Measurements from ENCODE around the gene BTBD17. TPM values are rescaled to one million over a fixed set of nuclear protein-coding genes. Genes with fewer than 3 reads are reported as not detected.

The BTBD17 gene
- total and polyA plus RNA-seq, 2 experiments from 2014 or later = 1.9 to 5.0 TPM

DNA sequence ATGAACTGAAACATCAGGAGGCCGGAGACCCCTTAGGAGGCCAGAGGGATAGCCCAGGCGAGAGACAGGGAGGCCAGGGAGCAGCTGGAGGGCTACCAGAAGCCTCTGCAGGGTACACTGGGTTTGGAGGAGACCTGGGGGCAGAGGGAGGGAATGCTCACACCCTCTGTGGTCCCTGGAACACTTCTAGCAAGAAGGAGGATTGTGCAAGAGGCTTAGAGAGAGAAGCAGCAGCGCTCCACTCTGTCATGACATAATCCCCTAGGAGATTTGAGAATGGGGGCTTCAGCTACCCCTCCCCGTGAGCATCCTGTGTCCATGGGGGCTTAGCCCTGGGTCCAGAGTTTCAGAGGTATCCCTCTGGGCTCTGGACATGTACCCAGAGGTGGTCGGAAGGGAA lies 21.5 kb upstream of the BTBD17 start (continued):
- TF ChIP-seq, protein P1, sequence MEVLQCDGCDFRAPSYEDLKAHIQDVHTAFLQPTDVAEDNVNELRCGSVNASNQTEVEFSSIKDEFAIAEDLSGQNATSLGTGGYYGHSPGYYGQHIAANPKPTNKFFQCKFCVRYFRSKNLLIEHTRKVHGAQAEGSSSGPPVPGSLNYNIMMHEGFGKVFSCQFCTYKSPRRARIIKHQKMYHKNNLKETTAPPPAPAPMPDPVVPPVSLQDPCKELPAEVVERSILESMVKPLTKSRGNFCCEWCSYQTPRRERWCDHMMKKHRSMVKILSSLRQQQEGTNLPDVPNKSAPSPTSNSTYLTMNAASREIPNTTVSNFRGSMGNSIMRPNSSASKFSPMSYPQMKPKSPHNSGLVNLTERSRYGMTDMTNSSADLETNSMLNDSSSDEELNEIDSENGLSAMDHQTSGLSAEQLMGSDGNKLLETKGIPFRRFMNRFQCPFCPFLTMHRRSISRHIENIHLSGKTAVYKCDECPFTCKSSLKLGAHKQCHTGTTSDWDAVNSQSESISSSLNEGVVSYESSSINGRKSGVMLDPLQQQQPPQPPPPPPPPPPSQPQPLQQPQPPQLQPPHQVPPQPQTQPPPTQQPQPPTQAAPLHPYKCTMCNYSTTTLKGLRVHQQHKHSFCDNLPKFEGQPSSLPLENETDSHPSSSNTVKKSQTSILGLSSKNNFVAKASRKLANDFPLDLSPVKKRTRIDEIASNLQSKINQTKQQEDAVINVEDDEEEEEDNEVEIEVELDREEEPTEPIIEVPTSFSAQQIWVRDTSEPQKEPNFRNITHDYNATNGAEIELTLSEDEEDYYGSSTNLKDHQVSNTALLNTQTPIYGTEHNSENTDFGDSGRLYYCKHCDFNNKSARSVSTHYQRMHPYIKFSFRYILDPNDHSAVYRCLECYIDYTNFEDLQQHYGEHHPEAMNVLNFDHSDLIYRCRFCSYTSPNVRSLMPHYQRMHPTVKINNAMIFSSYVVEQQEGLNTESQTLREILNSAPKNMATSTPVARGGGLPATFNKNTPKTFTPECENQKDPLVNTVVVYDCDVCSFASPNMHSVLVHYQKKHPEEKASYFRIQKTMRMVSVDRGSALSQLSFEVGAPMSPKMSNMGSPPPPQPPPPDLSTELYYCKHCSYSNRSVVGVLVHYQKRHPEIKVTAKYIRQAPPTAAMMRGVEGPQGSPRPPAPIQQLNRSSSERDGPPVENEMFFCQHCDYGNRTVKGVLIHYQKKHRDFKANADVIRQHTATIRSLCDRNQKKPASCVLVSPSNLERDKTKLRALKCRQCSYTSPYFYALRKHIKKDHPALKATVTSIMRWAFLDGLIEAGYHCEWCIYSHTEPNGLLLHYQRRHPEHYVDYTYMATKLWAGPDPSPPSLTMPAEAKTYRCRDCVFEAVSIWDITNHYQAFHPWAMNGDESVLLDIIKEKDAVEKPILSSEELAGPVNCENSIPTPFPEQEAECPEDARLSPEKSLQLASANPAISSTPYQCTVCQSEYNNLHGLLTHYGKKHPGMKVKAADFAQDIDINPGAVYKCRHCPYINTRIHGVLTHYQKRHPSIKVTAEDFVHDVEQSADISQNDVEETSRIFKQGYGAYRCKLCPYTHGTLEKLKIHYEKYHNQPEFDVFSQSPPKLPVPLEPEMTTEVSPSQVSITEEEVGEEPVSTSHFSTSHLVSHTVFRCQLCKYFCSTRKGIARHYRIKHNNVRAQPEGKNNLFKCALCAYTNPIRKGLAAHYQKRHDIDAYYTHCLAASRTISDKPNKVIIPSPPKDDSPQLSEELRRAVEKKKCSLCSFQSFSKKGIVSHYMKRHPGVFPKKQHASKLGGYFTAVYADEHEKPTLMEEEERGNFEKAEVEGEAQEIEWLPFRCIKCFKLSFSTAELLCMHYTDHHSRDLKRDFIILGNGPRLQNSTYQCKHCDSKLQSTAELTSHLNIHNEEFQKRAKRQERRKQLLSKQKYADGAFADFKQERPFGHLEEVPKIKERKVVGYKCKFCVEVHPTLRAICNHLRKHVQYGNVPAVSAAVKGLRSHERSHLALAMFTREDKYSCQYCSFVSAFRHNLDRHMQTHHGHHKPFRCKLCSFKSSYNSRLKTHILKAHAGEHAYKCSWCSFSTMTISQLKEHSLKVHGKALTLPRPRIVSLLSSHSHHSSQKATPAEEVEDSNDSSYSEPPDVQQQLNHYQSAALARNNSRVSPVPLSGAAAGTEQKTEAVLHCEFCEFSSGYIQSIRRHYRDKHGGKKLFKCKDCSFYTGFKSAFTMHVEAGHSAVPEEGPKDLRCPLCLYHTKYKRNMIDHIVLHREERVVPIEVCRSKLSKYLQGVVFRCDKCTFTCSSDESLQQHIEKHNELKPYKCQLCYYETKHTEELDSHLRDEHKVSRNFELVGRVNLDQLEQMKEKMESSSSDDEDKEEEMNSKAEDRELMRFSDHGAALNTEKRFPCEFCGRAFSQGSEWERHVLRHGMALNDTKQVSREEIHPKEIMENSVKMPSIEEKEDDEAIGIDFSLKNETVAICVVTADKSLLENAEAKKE (CRISPR knock-in tag; IDR thresholded peaks at IDR 0.05) = no peak
- TF ChIP-seq EZH2phosphoT487 (IDR thresholded peaks at IDR 0.05; ENCODE audit: unreplicated experiment) (no peak), POLR2AphosphoS5 (IDR thresholded peaks at IDR 0.05; ENCODE audit: low read depth) (no peak)

DNA sequence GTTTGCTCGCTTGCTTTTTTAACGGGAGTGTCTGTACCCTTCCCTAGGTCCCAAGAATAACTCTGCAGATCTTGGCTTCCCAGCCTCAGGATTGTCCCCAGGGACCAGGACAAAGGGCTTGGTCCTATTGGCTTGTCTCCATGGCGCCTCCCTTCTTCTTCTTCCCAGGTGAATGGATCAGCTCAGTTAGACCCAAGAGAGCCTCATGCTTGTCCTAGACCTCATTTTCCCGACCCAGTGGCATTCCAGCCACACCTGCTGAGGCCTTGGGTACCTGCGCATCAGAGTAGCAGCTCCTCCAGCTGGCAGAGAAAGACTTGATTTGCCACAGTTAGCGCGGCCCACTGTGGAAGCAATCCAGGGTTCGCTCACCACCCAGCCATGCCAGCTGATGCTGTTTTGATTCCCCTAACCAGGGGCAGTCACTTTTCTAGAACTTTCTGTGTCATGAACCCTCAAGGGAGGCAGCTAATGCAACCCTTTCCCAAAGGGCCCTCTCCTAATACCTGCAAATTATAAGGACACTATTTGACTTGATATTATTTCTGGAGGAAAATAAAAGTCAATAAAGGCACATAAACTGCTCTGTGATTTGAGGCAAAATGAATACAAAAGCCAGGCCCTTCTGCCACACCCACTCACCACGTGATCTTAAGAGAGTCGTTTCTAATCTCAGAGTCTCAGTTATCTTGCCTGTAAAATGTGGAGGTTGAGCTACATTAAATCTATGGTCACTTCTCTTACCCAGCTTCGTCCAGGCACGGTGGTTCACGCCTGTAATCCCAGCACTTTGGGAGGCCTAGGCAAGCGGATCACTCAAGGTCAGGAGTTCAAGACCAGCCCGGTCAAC lies 19.5 kb upstream of the BTBD17 start:
- Histone ChIP-seq H4K20me1 (replicated peaks; ENCODE audit: insufficient read depth) (no peaks in the 10 kb centered on the region), H3K4me2 (no peak overlapping the region), H3K4me3 (no peak overlapping the region), H3K79me2 (replicated peaks; ENCODE audit: insufficient read depth) (no peaks in the 10 kb centered on the region), H3F3A (replicated peaks; ENCODE audit: low read depth) (0 out of 2 replicates have a peak, but pooled peaks cover under 1% of the 10 kb centered on the region), H3K27me3 (ENCODE audit: insufficient read depth) (no peaks in the 10 kb centered on the region), H3K36me3 (ENCODE audit: insufficient read depth) (no peaks in the 10 kb centered on the region), H3K9me2 (ENCODE audit: insufficient read depth) (no peaks in the 10 kb centered on the region), H3K4me1 (ENCODE audit: insufficient read depth) (peaks cover 18% of the 10 kb centered on the region), H2AFZ (no peak overlapping the region), H3K27ac (ENCODE audit: low read depth) (no peak overlapping the region)
- DNase-seq (ENCODE audit: low spot score) (no peak), ATAC-seq (no peak)
- no peak for TF ChIP-seq STAT1 (IDR thresholded peaks at IDR 0.05; ENCODE audit: unreplicated experiment)
- no peak for TF ChIP-seq ZNF331 (CRISPR knock-in tag; IDR thresholded peaks at IDR 0.05; ENCODE audit: low read depth)
- no peak for TF ChIP-seq NANOG (IDR thresholded peaks at IDR 0.05; ENCODE audit: borderline replicate concordance)
- H3K4me1 Mint-ChIP-seq = peaks cover 11% of the 10 kb centered on the region
- no peak overlapping the region for H3K27ac Mint-ChIP-seq
- H3K36me3 Mint-ChIP-seq (ENCODE audit: low read depth) = no peaks in the 10 kb centered on the region
- no peaks in the 10 kb centered on the region for H3K9me3 Mint-ChIP-seq
- H3K4me3 Mint-ChIP-seq = no peak overlapping the region
- H3K27me3 Mint-ChIP-seq (ENCODE audit: insufficient read depth, low read depth, poor library complexity) = peaks cover 12% of the 10 kb centered on the region

All from GM23338 (cell line).